HG02885 (cell line): ENCODE measurements around the gene SUPT6H.

Experiments used
- ATAC-seq: cut with Tn5 transposase; IDR thresholded peaks from one replicate; pipeline ENCODE4 v1.9.1; 2021; ENCODE audit warnings: mild to moderate bottlenecking; ENCODE audit not compliant: unreplicated experiment, poor library complexity

Gene SUPT6H

GRCh38 chr17:28700278-28700677 lies 38.3 kb downstream of the SUPT6H start:
- no peak for ATAC-seq

GRCh38 chr17:28700830-28701492 lies 39.0 kb downstream of the SUPT6H start:
- no peak for ATAC-seq

- no peak for ATAC-seq
These were observed 40.2 kb downstream of the SUPT6H start for GRCh38 chr17:28702026-28702751.

- no peak for ATAC-seq
These were observed 40.7 kb downstream of the SUPT6H start for GRCh38 chr17:28702752-28703150.

GRCh38 chr17:28703552-28704218 lies 41.7 kb downstream of the SUPT6H start:
- ATAC-seq: no peak

DNA sequence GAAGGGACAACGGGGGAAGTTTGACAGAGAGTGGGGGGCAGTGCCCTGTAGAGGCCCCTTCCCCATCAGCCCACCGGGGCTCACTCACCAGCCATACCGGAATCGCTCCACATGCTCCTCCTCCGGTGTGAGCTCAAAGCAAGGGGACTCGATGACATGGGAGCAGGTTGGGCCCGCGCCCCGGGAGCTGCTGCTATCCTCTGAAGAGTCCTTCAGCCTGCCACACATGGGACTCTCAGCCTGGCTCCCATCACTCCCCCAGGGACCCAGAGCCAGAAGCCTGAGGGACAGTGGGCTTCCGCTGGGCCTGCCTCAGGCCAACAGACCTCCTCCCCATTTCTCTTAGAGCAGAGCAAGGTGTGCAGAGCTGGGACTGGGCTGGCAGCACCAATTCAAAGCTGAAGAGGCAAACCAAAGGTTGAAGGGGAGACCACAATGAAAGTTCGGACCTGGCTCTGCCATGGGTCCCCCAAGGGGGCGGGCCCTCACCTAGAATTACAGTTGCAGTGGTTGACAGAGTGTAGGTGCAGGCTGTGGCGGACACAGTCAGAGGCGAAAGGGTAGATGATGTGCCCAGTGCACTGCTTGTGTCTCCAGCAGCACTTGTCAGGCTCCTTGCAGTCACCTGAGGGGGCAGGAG lies 42.3 kb downstream of the SUPT6H start:
- ATAC-seq: no peak

DNA sequence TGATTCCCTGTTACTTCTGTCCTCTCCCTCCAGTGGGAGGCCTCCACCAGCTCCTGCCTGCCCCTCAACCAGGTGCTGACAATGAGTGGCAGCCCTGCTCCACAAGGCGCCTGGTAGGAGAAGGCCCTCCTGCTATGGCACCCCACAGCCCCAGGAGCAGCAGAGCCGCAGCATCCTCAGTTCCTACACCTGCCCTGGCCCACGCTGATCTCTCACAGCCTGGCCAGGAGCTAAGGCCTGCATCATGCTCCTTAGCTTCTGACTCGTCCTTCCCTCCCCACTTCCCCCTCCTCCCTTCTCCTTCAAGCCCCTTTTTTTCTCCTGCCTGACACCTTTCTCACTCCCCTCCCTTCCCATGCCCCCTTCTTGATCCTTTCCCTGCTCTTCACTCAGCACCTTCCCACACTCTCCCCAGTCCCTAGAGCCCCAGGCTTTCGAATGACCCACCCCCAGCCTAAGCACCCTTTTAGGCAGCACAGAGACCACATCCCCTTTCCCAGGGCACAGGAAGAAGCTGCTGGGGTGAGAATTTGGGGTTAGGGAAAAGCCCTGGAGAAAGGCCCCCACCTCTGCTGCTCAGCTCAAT lies 43.2 kb downstream of the SUPT6H start:
- ATAC-seq: no peak

GRCh38 chr17:28705728-28706334 lies 43.8 kb downstream of the SUPT6H start:
- no peak for ATAC-seq

GRCh38 chr17:28706471-28707338 lies 44.7 kb downstream of the SUPT6H start:
- no peak for ATAC-seq

GRCh38 chr17:28707339-28707720 lies 45.3 kb downstream of the SUPT6H start:
- ATAC-seq: no peak

- peak; percentile 83 for ATAC-seq
These were observed 49.1 kb downstream of the SUPT6H start for GRCh38 chr17:28710861-28711722.

DNA sequence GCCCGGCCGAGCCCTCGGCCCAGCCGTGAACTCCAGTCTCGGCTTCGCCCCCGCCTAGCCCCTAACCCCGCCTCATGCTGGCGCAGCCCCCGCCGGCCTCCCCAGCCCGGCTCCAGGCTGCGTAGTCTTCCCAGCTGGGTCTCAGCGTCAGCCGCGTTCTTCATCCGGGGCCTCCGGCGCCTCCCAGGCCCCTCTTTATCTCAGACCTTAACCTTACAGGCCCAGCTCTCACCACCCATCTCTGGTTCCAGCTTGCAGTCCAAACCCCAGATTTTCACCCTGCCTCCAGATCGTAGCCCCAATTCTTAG lies 49.7 kb downstream of the SUPT6H start, which contains the start of gene PROCA1:
PROCA1 (minus strand) TSS at position 166 of the 309 bp plus-strand sequence. CDS start 228 bp downstream, outside the sequence.
- peak; percentile 17 for ATAC-seq

DNA sequence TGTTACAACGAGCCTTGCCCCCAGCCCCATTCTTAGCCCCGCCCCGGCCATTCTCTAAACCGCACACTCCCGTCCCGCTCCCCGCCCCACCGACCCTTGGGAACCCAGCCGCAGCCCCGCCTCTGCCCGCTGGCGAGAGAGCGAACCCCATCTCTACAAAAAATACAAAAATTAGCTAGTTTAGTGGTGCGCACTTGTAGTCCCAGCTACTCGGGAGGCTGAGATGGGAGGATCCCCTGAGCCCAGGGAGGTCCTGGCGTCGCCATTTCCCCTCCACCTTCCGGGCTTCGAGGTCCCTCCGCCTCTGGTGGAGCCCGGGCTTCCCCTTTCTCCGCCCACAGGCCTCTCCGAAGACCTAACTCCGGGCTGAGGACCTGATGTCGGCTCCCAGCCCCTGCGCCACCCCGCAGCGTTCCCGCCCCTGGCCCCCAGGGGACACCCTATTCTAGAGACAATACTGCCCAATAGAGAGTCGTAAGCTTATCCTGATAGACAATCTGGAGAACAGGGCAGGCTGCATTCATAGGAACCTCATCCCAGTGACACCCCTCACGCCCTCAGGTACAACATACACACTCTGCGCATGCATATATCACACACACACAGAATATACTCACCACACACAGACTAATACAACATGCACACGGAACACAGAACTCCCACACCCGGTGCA lies 50.2 kb downstream of the SUPT6H start:
- ATAC-seq: no peak

- no peak for ATAC-seq
These were observed 50.9 kb downstream of the SUPT6H start for GRCh38 chr17:28712705-28713415.

DNA sequence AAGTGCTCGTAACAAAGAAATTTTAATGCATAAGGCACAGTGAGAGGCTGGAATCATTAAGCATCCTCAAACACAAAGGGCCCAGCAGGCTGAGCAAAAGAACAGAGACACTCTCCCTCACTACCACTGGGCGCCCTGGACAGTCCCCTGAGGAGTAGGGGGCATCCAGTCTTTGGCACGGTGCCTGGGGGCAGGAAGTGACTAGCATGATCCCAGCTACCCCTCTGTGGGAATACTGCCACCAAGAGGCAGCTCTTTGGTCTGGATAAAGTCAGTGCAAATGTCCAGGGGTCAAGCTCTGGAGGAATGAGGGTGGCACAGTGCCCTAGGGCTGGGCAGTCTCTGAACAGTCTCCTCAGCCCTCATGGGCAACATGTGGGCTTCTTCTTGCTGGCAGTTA lies 52.3 kb downstream of the SUPT6H start:
- no peak for ATAC-seq

- no peak for ATAC-seq
These were observed 53.2 kb downstream of the SUPT6H start for GRCh38 chr17:28715217-28715616.
